SK-N-SH treated with all-trans-retinoic acid at 6 μM for 48 hours (cell line): Measurements from ENCODE around the gene RAB1A.

Source experiments
- ESRRG ChIP-seq: fragments of 250-450 bp; sonication (Bioruptor Pico); IDR thresholded peaks from 2 replicates; pipeline ENCODE4 v1.6.1; 2021; ENCODE audit warnings: mild to moderate bottlenecking
- OSR1 ChIP-seq: fragments of 250-450 bp; sonication (Bioruptor Pico); IDR thresholded peaks from 2 replicates; pipeline ENCODE4 v1.8.0; 2022; ENCODE audit warnings: moderate library complexity, mild to moderate bottlenecking, inconsistent platforms

DNA sequence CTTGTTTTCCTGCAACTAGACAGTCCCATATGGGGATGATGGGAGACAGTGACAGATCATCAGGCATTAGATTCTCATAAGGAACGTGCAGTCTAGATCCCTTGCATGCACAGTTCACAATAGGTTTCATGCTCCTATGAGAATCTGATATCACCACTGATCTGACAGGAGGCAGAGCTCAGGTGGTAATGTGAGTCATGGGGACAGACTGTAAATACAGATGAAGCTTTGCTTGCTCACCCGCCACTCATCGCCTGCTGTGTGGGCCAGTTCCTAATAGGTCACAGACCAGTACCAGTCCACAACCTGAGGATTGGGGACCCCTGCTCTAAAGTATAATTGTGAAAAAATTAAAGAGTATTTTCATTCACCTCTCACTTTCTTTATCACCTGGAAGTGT lies 23.6 kb upstream of the RAB1A start:
- no peak for TF ChIP-seq ESRRG (CRISPR knock-in tag)
- no peak for TF ChIP-seq OSR1 (CRISPR knock-in tag)
